HFFc6 (cell line): Measurements from ENCODE around the gene M1AP. TPM values are rescaled to one million over a fixed set of nuclear protein-coding genes. Genes with fewer than 3 reads are reported as not detected.

Source experiments
- DNase-seq: peaks from one replicate; pipeline ENCODE4 v3.0.0-alpha.2; 2018
- H3K27ac Mint-ChIP-seq: 2 replicates; pipeline ENCODE4 v1.8.0; 2020; ENCODE audit warnings: mild to moderate bottlenecking, mixed read lengths
- H3K27me3 Mint-ChIP-seq: 2 replicates; pipeline ENCODE4 v1.8.0; 2021; ENCODE audit warnings: mild to moderate bottlenecking, moderate library complexity, mixed read lengths; ENCODE audit not compliant: insufficient read depth
- H3K36me3 Mint-ChIP-seq: 2 replicates; pipeline ENCODE4 v1.8.0; 2021; ENCODE audit warnings: low read depth, mixed read lengths
- H3K4me1 Mint-ChIP-seq: 2 replicates; pipeline ENCODE4 v1.8.0; 2020; ENCODE audit warnings: low read depth, mixed read lengths
- H3K4me3 Mint-ChIP-seq: 2 replicates; pipeline ENCODE4 v1.8.0; 2020; ENCODE audit warnings: mild to moderate bottlenecking, moderate library complexity, mixed read lengths
- H3K9me3 Mint-ChIP-seq: 2 replicates; pipeline ENCODE4 v1.8.0; 2020; ENCODE audit warnings: mild to moderate bottlenecking, mixed read lengths
- total RNA-seq, 6 experiments: library from RNA; stranded (reverse); fragmentation: NEBNext Ultra II Directional; extraction: Animal tissue kit (Norgen Biotek cat#: 25700); gene quantifications; 2 replicates in 1 of 6; 3 replicates in 5 of 6; pipeline ENCODE4 v1.2.3, GENCODE V29; 2021
- TF ChIP-seq, protein P1 (sequence below): fragments of 200-600 bp; sonication (generic); IDR thresholded peaks from 2 replicates; pipeline ENCODE4 v1.5.0; 2021; ENCODE audit warnings: antibody characterized with exemption, mild to moderate bottlenecking

The M1AP gene
- total RNA-seq, 6 experiments from 2014 or later: 0.14 to 0.38 (median 0.17) TPM; not detected in 1

GRCh38 chr2:74536166-74536950, 111.8 kb downstream of the M1AP start:
- no peak overlapping the region for H3K4me3 Mint-ChIP-seq
- TF ChIP-seq, protein P1, sequence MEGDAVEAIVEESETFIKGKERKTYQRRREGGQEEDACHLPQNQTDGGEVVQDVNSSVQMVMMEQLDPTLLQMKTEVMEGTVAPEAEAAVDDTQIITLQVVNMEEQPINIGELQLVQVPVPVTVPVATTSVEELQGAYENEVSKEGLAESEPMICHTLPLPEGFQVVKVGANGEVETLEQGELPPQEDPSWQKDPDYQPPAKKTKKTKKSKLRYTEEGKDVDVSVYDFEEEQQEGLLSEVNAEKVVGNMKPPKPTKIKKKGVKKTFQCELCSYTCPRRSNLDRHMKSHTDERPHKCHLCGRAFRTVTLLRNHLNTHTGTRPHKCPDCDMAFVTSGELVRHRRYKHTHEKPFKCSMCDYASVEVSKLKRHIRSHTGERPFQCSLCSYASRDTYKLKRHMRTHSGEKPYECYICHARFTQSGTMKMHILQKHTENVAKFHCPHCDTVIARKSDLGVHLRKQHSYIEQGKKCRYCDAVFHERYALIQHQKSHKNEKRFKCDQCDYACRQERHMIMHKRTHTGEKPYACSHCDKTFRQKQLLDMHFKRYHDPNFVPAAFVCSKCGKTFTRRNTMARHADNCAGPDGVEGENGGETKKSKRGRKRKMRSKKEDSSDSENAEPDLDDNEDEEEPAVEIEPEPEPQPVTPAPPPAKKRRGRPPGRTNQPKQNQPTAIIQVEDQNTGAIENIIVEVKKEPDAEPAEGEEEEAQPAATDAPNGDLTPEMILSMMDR: 0 out of 2 replicates have a peak, but pooled peaks have one; percentile 13

DNA sequence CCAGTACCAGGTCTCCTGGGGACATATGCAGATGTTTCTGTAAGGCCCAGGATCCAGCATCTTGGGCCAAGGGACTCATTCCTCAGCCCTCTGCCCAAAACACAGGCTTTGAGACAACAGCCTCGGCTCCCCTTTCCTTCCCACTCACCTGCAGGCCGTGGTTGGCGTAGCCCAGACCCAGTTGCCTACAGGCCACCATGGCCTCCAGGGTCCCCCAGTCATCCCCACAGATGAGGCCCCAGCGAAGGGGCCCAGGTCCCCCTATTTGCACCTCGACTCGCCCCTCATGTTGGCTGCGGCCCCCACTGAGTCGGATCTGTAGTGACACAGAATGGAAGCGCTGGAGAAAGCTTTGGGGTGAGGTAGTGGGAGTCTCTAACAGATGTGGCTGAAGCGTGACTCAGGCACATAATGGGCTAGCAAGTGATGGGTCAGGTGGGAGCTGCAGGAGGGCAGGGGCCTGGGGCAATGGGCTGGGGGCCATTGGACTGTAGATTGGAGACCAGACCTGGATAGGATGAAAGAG, 112.6 kb downstream of the M1AP start:
- Mint-ChIP-seq H3K4me1 (peaks cover 36% of the 10 kb centered on the region), H3K9me3 (no peaks in the 10 kb centered on the region), H3K27ac (no peak overlapping the region), H3K36me3 (peaks cover 9% of the 10 kb centered on the region), H3K4me3 (no peak overlapping the region), H3K27me3 (no peaks in the 10 kb centered on the region)
- no peak for DNase-seq
- TF ChIP-seq, protein P1: no peak

More at GRCh38 chr2:74536166-74536950, 111.8 kb downstream of the M1AP start:
- Mint-ChIP-seq H3K27ac (no peak overlapping the region; the same call in 1 of the 2 replicates), H3K9me3 (no peaks in the 10 kb centered on the region), H3K27me3 (no peaks in the 10 kb centered on the region), H3K4me1 (peaks cover 28% of the 10 kb centered on the region), H3K36me3 (peaks cover 9% of the 10 kb centered on the region)
- no peak for DNase-seq

DNA sequence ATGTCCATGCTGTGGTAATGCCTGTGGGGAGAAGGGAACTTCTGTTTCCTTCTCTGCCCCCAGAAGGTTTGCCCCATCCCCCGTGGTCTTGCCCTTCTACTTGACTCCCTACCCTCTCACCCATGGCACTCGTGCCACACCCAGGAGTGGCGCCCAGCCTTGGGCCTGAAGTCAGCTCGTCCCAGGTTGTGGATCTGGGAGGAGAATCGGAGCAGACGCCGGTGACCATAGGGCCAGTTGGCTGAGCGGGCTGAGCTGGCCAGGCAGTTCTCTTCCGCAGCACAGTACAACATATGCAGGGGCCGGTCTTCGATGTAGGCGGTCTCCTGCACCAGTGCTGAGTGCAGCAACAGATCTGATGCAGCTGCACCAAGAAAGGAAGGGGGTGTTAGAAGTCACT, 113.7 kb downstream of the M1AP start:
- Mint-ChIP-seq H3K27ac (no peak overlapping the region), H3K4me1 (peaks cover 36% of the 10 kb centered on the region), H3K9me3 (no peaks in the 10 kb centered on the region), H3K4me3 (no peak overlapping the region), H3K27me3 (no peaks in the 10 kb centered on the region), H3K36me3 (peaks cover 9% of the 10 kb centered on the region)
- no peak for DNase-seq
- TF ChIP-seq, protein P1: no peak

DNA sequence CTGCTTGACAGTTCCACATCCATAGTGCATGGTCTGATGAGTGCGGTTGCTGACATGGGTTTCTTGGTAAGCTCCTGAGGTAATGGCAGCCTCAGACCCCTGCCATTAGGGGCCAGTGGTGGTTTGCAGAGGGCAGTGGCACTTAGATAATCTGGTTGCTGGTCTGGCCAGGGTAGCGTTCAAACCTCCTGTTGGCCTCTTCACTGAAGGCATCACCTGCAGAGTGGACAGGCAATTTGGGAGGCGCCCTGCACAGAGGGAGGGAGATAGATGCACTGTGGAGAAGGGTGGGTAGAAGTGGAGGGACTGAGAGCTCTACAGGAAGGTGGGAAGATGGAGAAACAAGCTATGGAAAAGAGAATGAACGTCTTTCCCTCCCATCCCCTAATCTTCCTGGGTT, 114.7 kb downstream of the M1AP start:
- 0 out of 2 replicates have a peak overlapping the region, but pooled peaks have one; percentile 32 for H3K27ac Mint-ChIP-seq
- no peak overlapping the region for H3K4me3 Mint-ChIP-seq
- peaks cover 4% of the 10 kb centered on the region for H3K27me3 Mint-ChIP-seq
- peaks cover 39% of the 10 kb centered on the region for H3K4me1 Mint-ChIP-seq
- DNase-seq: no peak
- TF ChIP-seq, protein P1: no peak
- H3K9me3 Mint-ChIP-seq: no peaks in the 10 kb centered on the region
- peaks cover 17% of the 10 kb centered on the region for H3K36me3 Mint-ChIP-seq

GRCh38 chr2:74532222-74532621, 115.9 kb downstream of the M1AP start:
- Mint-ChIP-seq H3K9me3 (no peaks in the 10 kb centered on the region), H3K27me3 (peaks cover 4% of the 10 kb centered on the region), H3K4me3 (peak overlapping the region; percentile 100), H3K27ac (peak overlapping the region; percentile 74), H3K36me3 (peaks cover 23% of the 10 kb centered on the region), H3K4me1 (peaks cover 43% of the 10 kb centered on the region)
- TF ChIP-seq, protein P1: peak; percentile 74
- peak; percentile 55 for DNase-seq
